ENCODE data around the gene BARX1. TPM values are rescaled to one million over a fixed set of nuclear protein-coding genes. Genes with fewer than 3 reads are reported as not detected.

Gene BARX1
- total RNA-seq, 1 donor from 2014 or later = not detected

- Mint-ChIP-seq H3K27me3 (peaks cover 54% of the 10 kb centered on the region), H3K27ac (no peak overlapping the region), H3K9me3 (no peaks in the 10 kb centered on the region), H3K4me1 (peaks cover 41% of the 10 kb centered on the region), H3K4me3 (peak overlapping the region; percentile 72), H3K36me3 (ENCODE audit: low read depth) (no peaks in the 10 kb centered on the region)
- ChIA-PET CTCF (interaction anchor here (0.8 to 1.0 kb wide), 2 partner anchors 273 to 277 kb away, joined by 3 read pairs; no protein-coding TSS in a partner anchor), POLR2A (interaction anchor here (0.7 kb wide), 1 partner anchor 868 kb away, joined by 4 read pairs; no protein-coding TSS in a partner anchor)
- no peak for TF ChIP-seq CTCF (IDR thresholded peaks at IDR 0.05)
- no peak for ATAC-seq (ENCODE audit: low read depth)
- no peak for DNase-seq
- intact Hi-C loops (cut with micrococcal nuclease) = loop anchor here (2.0 to 5.0 kb wide), 3 partner anchors 207 to 1082 kb away; partner anchors contain the start of genes PHF2 and ZNF484
Measured at GRCh38 chr9:93959739-93960154, 4.6 kb upstream of the BARX1 start.

GRCh38 chr9:93958819-93959682 lies 3.9 kb upstream of the BARX1 start:
- DNase-seq (peak; percentile 43), ATAC-seq (ENCODE audit: low read depth) (peak; percentile 80)
- POLR2A ChIA-PET = interaction anchor here (0.7 kb wide), 1 partner anchor 868 kb away, joined by 4 read pairs; no protein-coding TSS in a partner anchor
- Mint-ChIP-seq H3K9me3 (no peaks in the 10 kb centered on the region), H3K27me3 (peaks cover 48% of the 10 kb centered on the region), H3K4me3 (peak overlapping the region; percentile 72), H3K36me3 (ENCODE audit: low read depth) (no peaks in the 10 kb centered on the region), H3K27ac (no peak overlapping the region), H3K4me1 (peaks cover 41% of the 10 kb centered on the region)
- no peak for TF ChIP-seq CTCF (IDR thresholded peaks at IDR 0.05)
- CTCF ChIA-PET = interaction anchor here (0.8 to 1.0 kb wide), 2 partner anchors 272 to 276 kb away, joined by 3 read pairs; no protein-coding TSS in a partner anchor
- intact Hi-C loops (cut with micrococcal nuclease) = loop anchor here (2.0 to 5.0 kb wide), 2 partner anchors 208 to 1082 kb away; partner anchors contain the start of gene ZNF484

- CTCF ChIA-PET = interaction anchor here (1.5 kb wide), 1 partner anchor 277 kb away, joined by 3 read pairs; no protein-coding TSS in a partner anchor
- no peak for ATAC-seq (ENCODE audit: low read depth)
- Mint-ChIP-seq H3K27ac (no peak overlapping the region), H3K36me3 (ENCODE audit: low read depth) (no peaks in the 10 kb centered on the region), H3K27me3 (peaks cover 56% of the 10 kb centered on the region), H3K4me1 (peaks cover 49% of the 10 kb centered on the region), H3K9me3 (no peaks in the 10 kb centered on the region), H3K4me3 (peak overlapping the region; percentile 72)
- TF ChIP-seq CTCF (IDR thresholded peaks at IDR 0.05) = no peak
- no peak for DNase-seq
- intact Hi-C loops (cut with micrococcal nuclease) = loop anchor here (2.0 to 5.0 kb wide), 2 partner anchors 209 to 1081 kb away; partner anchors contain the start of gene ZNF484
- POLR2A ChIA-PET = no interaction called here
Measured at GRCh38 chr9:93958121-93958818, 3.1 kb upstream of the BARX1 start.

GRCh38 chr9:93955981-93956784 lies 1.0 kb upstream of the BARX1 start:
- ChIA-PET POLR2A (no interaction called here), CTCF (no interaction called here)
- H3K9me3 Mint-ChIP-seq = no peaks in the 10 kb centered on the region
- no peak for TF ChIP-seq CTCF (IDR thresholded peaks at IDR 0.05)
- DNase-seq = no peak
- H3K36me3 Mint-ChIP-seq (ENCODE audit: low read depth) = no peaks in the 10 kb centered on the region
- peaks cover 62% of the 10 kb centered on the region for H3K4me1 Mint-ChIP-seq
- peaks cover 57% of the 10 kb centered on the region for H3K27me3 Mint-ChIP-seq
- ATAC-seq (ENCODE audit: low read depth) = no peak
- H3K4me3 Mint-ChIP-seq = peak overlapping the region; percentile 80
- H3K27ac Mint-ChIP-seq = no peak overlapping the region
- intact Hi-C loops (cut with micrococcal nuclease) = loop anchor here (5.0 kb wide), 1 partner anchor 1079 kb away; the partner anchor contains the start of gene ZNF484
